ENCODE data around the gene CNTN5. TPM values are rescaled to one million over a fixed set of nuclear protein-coding genes. Genes with fewer than 3 reads are reported as not detected.

Gene CNTN5
- total and polyA plus RNA-seq, 2 donors (not counting 1 experiment from before 2014, with no cell fraction given), result not detected

GRCh38 chr11:100338144-100338840, 1317.5 kb downstream of the CNTN5 start:
- H3K4me3 Mint-ChIP-seq, result no peak overlapping the region
- Histone ChIP-seq H3K36me3 (replicated peaks in 1 of 2; ENCODE audit: control extremely low read depth in 1 of 2, control insufficient read depth in 1 of 2, extremely low read depth in 1 of 2, insufficient read depth in 2 of 2, low read length in 1 of 2) (no peaks in the 10 kb centered on the region), H2AFZ (ENCODE audit: insufficient read depth, low read depth, low read length, poor library complexity, severe bottlenecking) (no peak overlapping the region), H3K9me3 (ENCODE audit: control extremely low read depth in 1 of 3, control insufficient read depth in 2 of 3, insufficient read depth in 1 of 3, low read length in 2 of 3) (peaks cover 0 to 11% (median 0%) of the 10 kb centered on the region in 3 donors), H3K4me3 (ENCODE audit: control extremely low read depth in 1 of 5, extremely low read depth in 1 of 5, insufficient read depth in 1 of 5, low read depth in 2 of 5, low read length in 4 of 5) (no peak overlapping the region), H4K20me1 (ENCODE audit: control insufficient read depth, insufficient read depth, low read length, poor library complexity, severe bottlenecking) (no peaks in the 10 kb centered on the region), H3K9ac (ENCODE audit: low read length) (no peak overlapping the region), H3K27ac (ENCODE audit: low read length in 2 of 2) (no peak overlapping the region), H3K27me3 (replicated peaks in 1 of 4; ENCODE audit: control extremely low read depth in 1 of 4, control insufficient read depth in 3 of 4, insufficient read depth in 4 of 4, low read length in 3 of 4) (no peaks in the 10 kb centered on the region), H3K4me1 (ENCODE audit: control insufficient read depth in 2 of 2, insufficient read depth in 2 of 2, low read length in 2 of 2) (no peaks in the 10 kb centered on the region), H3K4me2 (replicated peaks; ENCODE audit: low read depth, low read length, poor library complexity, severe bottlenecking) (no peak overlapping the region), H3K79me2 (ENCODE audit: control insufficient read depth, insufficient read depth, low read length) (no peaks in the 10 kb centered on the region)
- TF ChIP-seq CTCF (IDR thresholded peaks at IDR 0.05) (no peak), EZH2 (IDR thresholded peaks at IDR 0.05; ENCODE audit: borderline replicate concordance, insufficient read depth, low read depth, low read length, poor library complexity, severe bottlenecking) (no peak)
- intact Hi-C loops (cut with micrococcal nuclease), result no loop called here
- ChIA-PET CTCF (no interaction called here), POLR2A (no interaction called here)
- no peaks in the 10 kb centered on the region for H3K27me3 Mint-ChIP-seq
- ATAC-seq (ENCODE audit: low read depth) (no peak), DNase-seq (no peak)
- H3K4me1 Mint-ChIP-seq, result no peaks in the 10 kb centered on the region
- no peak overlapping the region for H3K27ac Mint-ChIP-seq
- WGBS (ENCODE audit: insufficient coverage), result 89% methylated on average over 5 of the region's 6 CpGs
- H3K9me3 Mint-ChIP-seq (ENCODE audit: insufficient read depth), result peaks cover 8% of the 10 kb centered on the region

- Mint-ChIP-seq H3K4me3 (no peak overlapping the region), H3K9me3 (ENCODE audit: insufficient read depth) (peaks cover 3% of the 10 kb centered on the region), H3K27me3 (no peaks in the 10 kb centered on the region), H3K4me1 (no peaks in the 10 kb centered on the region), H3K27ac (no peak overlapping the region)
- no peak overlapping the region for H3K4me3 ChIP-seq (ENCODE audit: control extremely low read depth in 1 of 5, extremely low read depth in 1 of 5, insufficient read depth in 1 of 5, low read depth in 2 of 5, low read length in 4 of 5)
- DNase-seq (no peak), ATAC-seq (ENCODE audit: low read depth) (no peak)
- H3K79me2 ChIP-seq (ENCODE audit: control insufficient read depth, insufficient read depth, low read length), result no peaks in the 10 kb centered on the region
- H3K36me3 ChIP-seq (replicated peaks in 1 of 2; ENCODE audit: control extremely low read depth in 1 of 2, control insufficient read depth in 1 of 2, extremely low read depth in 1 of 2, insufficient read depth in 2 of 2, low read length in 1 of 2), result no peaks in the 10 kb centered on the region
- 89% methylated on average over 4 of the region's 9 CpGs for WGBS (ENCODE audit: insufficient coverage)
- H3K4me1 ChIP-seq (ENCODE audit: control insufficient read depth in 2 of 2, insufficient read depth in 2 of 2, low read length in 2 of 2), result no peaks in the 10 kb centered on the region
- no peak overlapping the region for H3K4me2 ChIP-seq (replicated peaks; ENCODE audit: low read depth, low read length, poor library complexity, severe bottlenecking)
- H3K9ac ChIP-seq (ENCODE audit: low read length), result no peak overlapping the region
- TF ChIP-seq EZH2 (IDR thresholded peaks at IDR 0.05; ENCODE audit: borderline replicate concordance, insufficient read depth, low read depth, low read length, poor library complexity, severe bottlenecking), result no peak
- TF ChIP-seq CTCF (IDR thresholded peaks at IDR 0.05), result no peak
- no peak overlapping the region for H3K27ac ChIP-seq (ENCODE audit: low read length in 2 of 2)
- no peaks in the 10 kb centered on the region for H4K20me1 ChIP-seq (ENCODE audit: control insufficient read depth, insufficient read depth, low read length, poor library complexity, severe bottlenecking)
- H2AFZ ChIP-seq (ENCODE audit: insufficient read depth, low read depth, low read length, poor library complexity, severe bottlenecking), result no peak overlapping the region
- ChIA-PET CTCF (no interaction called here), POLR2A (no interaction called here)
- H3K27me3 ChIP-seq (replicated peaks in 1 of 4; ENCODE audit: control extremely low read depth in 1 of 4, control insufficient read depth in 3 of 4, insufficient read depth in 4 of 4, low read length in 3 of 4), result no peaks in the 10 kb centered on the region
- H3K9me3 ChIP-seq (ENCODE audit: control extremely low read depth in 1 of 3, control insufficient read depth in 2 of 3, insufficient read depth in 1 of 3, low read length in 2 of 3), result peaks cover 0 to 11% (median 0%) of the 10 kb centered on the region in 3 donors
- intact Hi-C loops (cut with micrococcal nuclease), result no loop called here
Observed at GRCh38 chr11:100340466-100341319, 1319.9 kb downstream of the CNTN5 start.

Measured in B cell (primary cell).